ENCODE measurements around the gene TMEM126A.

The TMEM126A gene

GRCh38 chr11:85685820-85686459 lies 38.2 kb downstream of the TMEM126A start, which contains the start of gene CCDC89 (continued):
- TF ChIP-seq, protein P1, sequence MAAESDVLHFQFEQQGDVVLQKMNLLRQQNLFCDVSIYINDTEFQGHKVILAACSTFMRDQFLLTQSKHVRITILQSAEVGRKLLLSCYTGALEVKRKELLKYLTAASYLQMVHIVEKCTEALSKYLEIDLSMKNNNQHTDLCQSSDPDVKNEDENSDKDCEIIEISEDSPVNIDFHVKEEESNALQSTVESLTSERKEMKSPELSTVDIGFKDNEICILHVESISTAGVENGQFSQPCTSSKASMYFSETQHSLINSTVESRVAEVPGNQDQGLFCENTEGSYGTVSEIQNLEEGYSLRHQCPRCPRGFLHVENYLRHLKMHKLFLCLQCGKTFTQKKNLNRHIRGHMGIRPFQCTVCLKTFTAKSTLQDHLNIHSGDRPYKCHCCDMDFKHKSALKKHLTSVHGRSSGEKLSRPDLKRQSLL (tag by site-specific recombination; IDR thresholded peaks at IDR 0.05) = peak; percentile 99; the same call in 1 of the 2 replicates
- TF ChIP-seq ZNF16 (tag by site-specific recombination; IDR thresholded peaks at IDR 0.05; ENCODE audit: low read depth) = no peak
- TF ChIP-seq SP2 (tag by site-specific recombination; IDR thresholded peaks at IDR 0.05) = peak; percentile 76
- TF ChIP-seq ZBTB17 (tag by site-specific recombination; IDR thresholded peaks at IDR 0.05) = peak; percentile 90
- TF ChIP-seq MZF1 (tag by site-specific recombination; IDR thresholded peaks at IDR 0.05; ENCODE audit: borderline replicate concordance) = peak; percentile 100
- TF ChIP-seq ZBTB48 (tag by site-specific recombination; IDR thresholded peaks at IDR 0.05) = peak; percentile 63; the same call in 1 of the 2 replicates

- Histone ChIP-seq H3K36me3 (ENCODE audit: control insufficient read depth in 2 of 2, insufficient read depth in 1 of 2, low read length in 2 of 2) (no peaks in the 10 kb centered on the region), H3K9me3 (ENCODE audit: control insufficient read depth, insufficient read depth, low read depth, low read length) (no peaks in the 10 kb centered on the region), H3K27ac (ENCODE audit: extremely low read depth, low read depth, low read length) (no peak overlapping the region), H3K4me1 (ENCODE audit: control insufficient read depth, insufficient read depth, low read length) (no peaks in the 10 kb centered on the region), H3K4me3 (ENCODE audit: low read depth, low read length) (no peak overlapping the region)
- ChIA-PET CTCF (interaction anchor here (0.6 to 3.3 kb wide), 10 partner anchors 8 to 648 kb away, joined by 3 to 18 read pairs (median 4); partner anchors contain the start of gene CCDC89), POLR2A (interaction anchor here (1.2 to 1.8 kb wide), 2 partner anchors 18 to 116 kb away, joined by 3 to 4 read pairs; no protein-coding TSS in a partner anchor)
- TF ChIP-seq ZBTB26 (tag by site-specific recombination; optimal IDR thresholded peaks at IDR 0.05) (no peak), PRDM6 (tag by site-specific recombination; IDR thresholded peaks at IDR 0.05) (0 out of 2 replicates have a peak, but pooled peaks have one; percentile 7), ZNF654 (tag by site-specific recombination; IDR thresholded peaks at IDR 0.05; ENCODE audit: low read depth) (peak; percentile 62)
Observed at GRCh38 chr11:85694385-85694980, 46.7 kb downstream of the TMEM126A start.

DNA sequence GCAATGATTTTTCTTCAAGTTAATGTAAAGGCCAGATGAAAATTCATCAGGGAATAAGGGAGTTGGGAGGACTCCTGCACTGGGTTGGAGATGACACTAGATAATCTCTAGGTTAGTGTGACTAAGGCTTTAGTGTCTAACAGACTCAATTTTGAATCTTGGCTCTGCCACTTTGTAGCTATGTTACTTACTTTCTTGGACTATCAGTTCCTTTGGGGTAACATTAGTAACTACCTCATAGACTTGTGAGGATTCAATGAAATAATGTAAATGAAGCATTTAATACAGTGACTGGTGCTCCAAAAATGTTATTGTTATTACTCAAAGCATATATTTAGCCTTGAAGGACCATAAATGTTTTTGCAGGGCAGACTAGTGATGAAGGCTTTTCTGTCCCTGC lies 47.8 kb downstream of the TMEM126A start:
- Histone ChIP-seq H3K27ac (ENCODE audit: extremely low read depth, low read depth, low read length) (no peak overlapping the region), H3K4me3 (ENCODE audit: low read depth, low read length) (no peak overlapping the region), H3K36me3 (ENCODE audit: control insufficient read depth in 2 of 2, insufficient read depth in 1 of 2, low read length in 2 of 2) (no peaks in the 10 kb centered on the region), H3K9me3 (ENCODE audit: control insufficient read depth, insufficient read depth, low read depth, low read length) (no peaks in the 10 kb centered on the region), H3K4me1 (ENCODE audit: control insufficient read depth, insufficient read depth, low read length) (no peaks in the 10 kb centered on the region)
- CTCF ChIA-PET = interaction anchor here (0.9 to 3.3 kb wide), 9 partner anchors 9 to 166 kb away, joined by 3 to 18 read pairs (median 5); partner anchors contain the start of gene CCDC89
- TF ChIP-seq ZNF558 (tag by site-specific recombination; IDR thresholded peaks at IDR 0.05) (no peak), ZNF37A (tag by site-specific recombination; IDR thresholded peaks at IDR 0.05) (no peak), ZNF18 (tag by site-specific recombination; IDR thresholded peaks at IDR 0.05) (no peak), KLF1 (tag by site-specific recombination; IDR thresholded peaks at IDR 0.05) (no peak), ZNF785 (tag by site-specific recombination; IDR thresholded peaks at IDR 0.05) (no peak), OSR2 (tag by site-specific recombination; IDR thresholded peaks at IDR 0.05) (no peak), ZNF184 (tag by site-specific recombination; IDR thresholded peaks at IDR 0.05) (no peak), ZBTB48 (tag by site-specific recombination; IDR thresholded peaks at IDR 0.05) (no peak), ZFP3 (tag by site-specific recombination; IDR thresholded peaks at IDR 0.05; ENCODE audit: low read depth) (no peak), ZNF843 (tag by site-specific recombination; IDR thresholded peaks at IDR 0.05) (no peak)
- POLR2A ChIA-PET = interaction anchor here (1.2 kb wide), 1 partner anchor 17 kb away, joined by 3 read pairs; no protein-coding TSS in a partner anchor
